Measurements from ENCODE around the gene TATDN2.

TATDN2 gene

DNA sequence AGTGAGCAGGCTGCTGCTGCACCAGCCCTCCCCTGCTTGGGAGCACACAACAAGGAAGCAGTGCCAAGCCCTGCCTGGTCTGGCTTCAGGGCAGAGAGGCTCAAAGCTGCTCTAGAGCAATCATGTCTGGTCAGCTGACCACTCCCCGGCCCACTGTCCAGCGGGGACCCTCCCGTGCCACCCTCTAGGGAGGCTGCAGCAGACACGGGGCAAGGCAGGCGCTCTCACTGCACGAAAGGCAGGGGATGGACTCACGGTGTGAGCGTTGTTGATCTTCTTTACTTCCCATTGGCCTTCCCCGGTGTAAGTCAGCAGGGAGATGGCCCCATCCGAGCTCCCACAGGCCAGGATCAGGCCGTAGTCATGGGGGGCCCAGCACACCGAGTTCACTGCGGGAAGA, 63.5 kb downstream of the TATDN2 start:
- no peak for DNase-seq (ENCODE audit: low spot score)
- TF ChIP-seq, protein P1, sequence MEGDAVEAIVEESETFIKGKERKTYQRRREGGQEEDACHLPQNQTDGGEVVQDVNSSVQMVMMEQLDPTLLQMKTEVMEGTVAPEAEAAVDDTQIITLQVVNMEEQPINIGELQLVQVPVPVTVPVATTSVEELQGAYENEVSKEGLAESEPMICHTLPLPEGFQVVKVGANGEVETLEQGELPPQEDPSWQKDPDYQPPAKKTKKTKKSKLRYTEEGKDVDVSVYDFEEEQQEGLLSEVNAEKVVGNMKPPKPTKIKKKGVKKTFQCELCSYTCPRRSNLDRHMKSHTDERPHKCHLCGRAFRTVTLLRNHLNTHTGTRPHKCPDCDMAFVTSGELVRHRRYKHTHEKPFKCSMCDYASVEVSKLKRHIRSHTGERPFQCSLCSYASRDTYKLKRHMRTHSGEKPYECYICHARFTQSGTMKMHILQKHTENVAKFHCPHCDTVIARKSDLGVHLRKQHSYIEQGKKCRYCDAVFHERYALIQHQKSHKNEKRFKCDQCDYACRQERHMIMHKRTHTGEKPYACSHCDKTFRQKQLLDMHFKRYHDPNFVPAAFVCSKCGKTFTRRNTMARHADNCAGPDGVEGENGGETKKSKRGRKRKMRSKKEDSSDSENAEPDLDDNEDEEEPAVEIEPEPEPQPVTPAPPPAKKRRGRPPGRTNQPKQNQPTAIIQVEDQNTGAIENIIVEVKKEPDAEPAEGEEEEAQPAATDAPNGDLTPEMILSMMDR (IDR thresholded peaks at IDR 0.05; ENCODE audit: extremely low read depth, missing control alignments) = no peak

DNA sequence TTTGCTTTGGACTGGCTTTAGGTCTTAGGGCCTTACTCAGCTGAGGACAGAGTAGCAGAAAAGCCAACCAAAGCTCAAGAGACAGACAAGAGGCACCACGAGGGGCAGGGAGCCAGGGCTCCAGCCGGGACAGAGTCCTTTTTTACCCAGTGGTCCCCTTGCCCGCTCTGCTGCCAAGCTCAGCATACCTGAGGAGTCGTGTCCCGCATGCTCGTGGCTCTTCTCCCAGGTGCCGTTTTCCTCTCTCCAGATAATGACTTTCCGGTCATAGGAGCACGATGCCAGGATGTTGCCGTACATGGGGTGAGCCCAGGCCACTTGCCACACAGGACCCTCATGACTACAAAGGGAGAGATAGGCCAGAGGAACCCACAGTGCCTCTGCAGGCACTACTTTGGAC, 64.1 kb downstream of the TATDN2 start:
- DNase-seq (ENCODE audit: low spot score) = no peak

GRCh38 chr3:10312861-10313260, 64.6 kb downstream of the TATDN2 start:
- no peak for DNase-seq (ENCODE audit: low spot score)
- TF ChIP-seq, protein P1 (IDR thresholded peaks at IDR 0.05; ENCODE audit: extremely low read depth, missing control alignments) = no peak

More for the DNA sequence above, 64.1 kb downstream of the TATDN2 start:
- TF ChIP-seq, protein P1 (IDR thresholded peaks at IDR 0.05; ENCODE audit: extremely low read depth, missing control alignments) = no peak

DNA sequence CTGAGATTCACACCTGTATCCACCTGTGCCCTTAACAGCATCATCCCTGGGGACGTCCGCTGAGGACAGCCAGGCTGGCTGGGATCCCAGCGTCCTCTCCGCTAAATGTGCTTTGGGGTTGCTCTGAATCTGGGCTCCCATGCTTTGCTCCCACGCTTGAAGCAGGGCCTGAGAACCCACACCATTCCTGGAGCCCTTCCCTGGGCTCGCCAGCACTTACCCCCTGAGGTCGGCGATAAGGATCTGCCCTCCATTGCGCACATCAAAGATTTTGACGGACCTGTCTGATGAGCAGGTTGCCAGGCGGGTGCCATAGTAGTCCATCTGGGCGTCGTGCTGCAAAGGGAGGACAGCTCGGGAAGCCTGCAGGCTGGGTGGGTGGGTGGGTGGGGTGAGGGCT, 66.8 kb downstream of the TATDN2 start:
- TF ChIP-seq, protein P1 (IDR thresholded peaks at IDR 0.05; ENCODE audit: extremely low read depth, missing control alignments) = no peak
- no peak for DNase-seq (ENCODE audit: low spot score)

DNA sequence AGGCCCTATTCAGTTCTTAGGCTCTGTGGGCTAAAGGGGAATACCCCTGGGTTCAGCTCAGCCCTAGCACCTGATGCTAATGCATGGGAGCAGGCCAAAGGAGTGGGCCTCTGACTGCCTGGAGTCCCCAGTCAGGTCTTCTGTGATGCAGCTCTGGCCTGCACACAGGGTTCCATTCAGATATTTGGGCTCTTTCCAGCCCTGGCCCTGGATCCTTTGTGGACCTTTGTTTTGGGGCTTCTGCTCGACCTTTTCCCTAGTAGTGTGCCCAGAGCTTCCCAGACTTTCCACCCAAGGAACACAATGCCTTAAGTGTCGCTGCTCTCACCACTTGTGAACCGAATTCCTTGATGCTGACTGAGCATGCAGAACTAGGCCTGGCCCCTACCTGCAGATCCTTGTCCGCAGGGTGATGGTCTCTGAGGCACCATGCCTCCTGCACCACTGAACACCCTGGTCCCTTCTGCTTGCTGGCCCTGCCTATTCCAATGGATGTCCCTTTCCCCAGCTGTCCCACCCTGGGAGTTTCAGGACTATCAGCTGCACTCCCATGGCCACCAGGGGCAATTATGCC, 67.6 kb downstream of the TATDN2 start:
- DNase-seq (ENCODE audit: low spot score) = no peak

GRCh38 chr3:10317311-10317960, 69.2 kb downstream of the TATDN2 start:
- TF ChIP-seq, protein P1 (IDR thresholded peaks at IDR 0.05; ENCODE audit: extremely low read depth, missing control alignments) = no peak

More for the DNA sequence above, 67.6 kb downstream of the TATDN2 start:
- TF ChIP-seq, protein P1 (IDR thresholded peaks at IDR 0.05; ENCODE audit: extremely low read depth, missing control alignments) = no peak

GRCh38 chr3:10317961-10318350, 69.7 kb downstream of the TATDN2 start:
- TF ChIP-seq, protein P1 (IDR thresholded peaks at IDR 0.05; ENCODE audit: extremely low read depth, missing control alignments) = no peak

More at GRCh38 chr3:10317311-10317960, 69.2 kb downstream of the TATDN2 start:
- DNase-seq (ENCODE audit: low spot score) = no peak

More at GRCh38 chr3:10317961-10318350, 69.7 kb downstream of the TATDN2 start:
- no peak for DNase-seq (ENCODE audit: low spot score)
